Measurements from ENCODE around the gene IGF2BP2. TPM values are rescaled to one million over a fixed set of nuclear protein-coding genes. Genes with fewer than 3 reads are reported as not detected.
A peak's percentile ranks its signal among the peaks of the same experiment; 100 is the strongest.

Gene IGF2BP2
- total and polyA plus RNA-seq, 2 of the 13 experiments (the other 11 are each of a cell fraction or from before 2014, with no cell fraction given) = 6.5 to 46.0 TPM

DNA sequence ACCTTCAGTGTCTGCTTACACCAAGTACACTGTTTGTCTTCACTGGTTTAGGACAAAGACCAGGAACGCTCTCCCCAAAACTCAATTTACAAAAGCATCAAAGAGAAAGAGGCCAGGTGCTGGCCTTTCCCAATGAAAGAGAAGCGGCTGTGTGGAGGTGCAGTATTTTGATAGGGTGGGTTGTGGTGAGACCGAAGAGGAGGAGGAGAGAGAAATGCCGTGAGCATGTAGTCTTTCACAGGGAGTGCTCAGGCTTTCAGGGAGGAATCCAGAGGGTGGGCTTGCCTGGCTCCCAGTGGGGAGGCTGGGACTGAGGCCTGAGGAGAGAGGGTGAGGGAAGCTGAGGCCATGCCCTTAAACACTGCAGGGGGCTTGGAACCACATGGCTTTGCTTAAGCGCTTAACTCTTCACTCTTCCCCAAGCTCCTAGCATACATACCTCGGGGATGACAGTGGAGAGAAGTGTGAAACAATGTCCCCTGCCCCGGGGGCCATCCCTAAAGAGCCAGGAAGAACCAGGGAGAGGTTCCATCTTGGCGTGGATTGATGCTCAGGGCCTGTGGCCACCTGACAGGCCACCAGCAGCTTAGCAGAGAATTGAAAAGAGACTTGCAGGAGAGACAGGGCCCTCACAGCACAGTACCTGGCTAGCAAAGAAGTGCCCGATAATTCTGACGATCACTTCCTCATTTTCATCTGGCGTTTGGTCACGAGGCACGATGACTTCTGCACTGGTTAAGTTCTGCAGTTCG lies 178.3 kb downstream of the IGF2BP2 start:
- no peak for DNase-seq (ENCODE audit: low spot score)
- Histone ChIP-seq H3K4me2 (ENCODE audit: low read depth, low read length) (no peak overlapping the region), H3K36me3 (replicated peaks in 1 of 2; ENCODE audit: control insufficient read depth in 1 of 2, insufficient read depth in 2 of 2, low read length in 2 of 2) (peaks cover 29 to 54% of the 10 kb centered on the region in 2 experiments), H3K4me3 (replicated peaks in 1 of 3; ENCODE audit: insufficient read depth in 1 of 3, low read depth in 2 of 3, low read length in 3 of 3) (no peak overlapping the region), H3K27me3 (ENCODE audit: control insufficient read depth in 1 of 2, insufficient read depth in 2 of 2, low read length in 2 of 2) (no peaks in the 10 kb centered on the region), H2AFZ (ENCODE audit: low read length) (no peak overlapping the region), H3K9me3 (ENCODE audit: low read length) (no peaks in the 10 kb centered on the region), H3K4me1 (ENCODE audit: insufficient read depth, low read length) (no peaks in the 10 kb centered on the region), H3K27ac (ENCODE audit: extremely low read length, insufficient read depth, low read length) (no peak overlapping the region), H4K20me1 (ENCODE audit: insufficient read depth, low read length) (no peaks in the 10 kb centered on the region), H3K79me2 (ENCODE audit: insufficient read depth, low read length) (no peaks in the 10 kb centered on the region), H3K9ac (ENCODE audit: insufficient read depth, low read depth, low read length) (no peak overlapping the region)
- over 99% methylated on average over 14 of the region's 14 CpGs for WGBS (ENCODE audit: low lambda C conversion rate)
- CTCF ChIA-PET (ENCODE audit: low intra/inter-chr PET ratio, low total read pairs) = no interaction called here
- intact Hi-C loops (cut with micrococcal nuclease; ENCODE audit: unreplicated experiment) (no loop called here), in situ Hi-C loops (cut with HindIII; ENCODE audit: extremely low pct_ligation_motif_present, low pct_unique_long_range_greater_than_20kb) (no loop called here)
- no peak for TF ChIP-seq AKAP8 (CRISPR knock-in tag; IDR thresholded peaks at IDR 0.05)
- TF ChIP-seq ZNF564 (CRISPR knock-in tag; IDR thresholded peaks at IDR 0.05) = no peak
- no peak for TF ChIP-seq HMG20B (CRISPR knock-in tag; conservative IDR thresholded peaks at IDR 0.05)
- no peak for TF ChIP-seq CREB1 (IDR thresholded peaks at IDR 0.05)
- no peak for TF ChIP-seq CREB1 (CRISPR knock-in tag; IDR thresholded peaks at IDR 0.05)
- no peak for TF ChIP-seq ZNF550 (CRISPR knock-in tag; IDR thresholded peaks at IDR 0.05; ENCODE audit: borderline replicate concordance)
- TF ChIP-seq ZNF792 (CRISPR knock-in tag; IDR thresholded peaks at IDR 0.05) = no peak
- TF ChIP-seq ZNF256 (CRISPR knock-in tag; conservative IDR thresholded peaks at IDR 0.05) = no peak
- no peak for TF ChIP-seq BORCS8-MEF2B (CRISPR knock-in tag; IDR thresholded peaks at IDR 0.05)
- TF ChIP-seq HMGA1 (CRISPR knock-in tag; conservative IDR thresholded peaks at IDR 0.05) = no peak
- no peak for TF ChIP-seq ZNF543 (CRISPR knock-in tag; IDR thresholded peaks at IDR 0.05)
- no peak for TF ChIP-seq ZNF567 (CRISPR knock-in tag; IDR thresholded peaks at IDR 0.05; ENCODE audit: borderline replicate concordance)
- no peak for TF ChIP-seq TRIM24 (CRISPR knock-in tag; IDR thresholded peaks at IDR 0.05)
- TF ChIP-seq, protein P1, sequence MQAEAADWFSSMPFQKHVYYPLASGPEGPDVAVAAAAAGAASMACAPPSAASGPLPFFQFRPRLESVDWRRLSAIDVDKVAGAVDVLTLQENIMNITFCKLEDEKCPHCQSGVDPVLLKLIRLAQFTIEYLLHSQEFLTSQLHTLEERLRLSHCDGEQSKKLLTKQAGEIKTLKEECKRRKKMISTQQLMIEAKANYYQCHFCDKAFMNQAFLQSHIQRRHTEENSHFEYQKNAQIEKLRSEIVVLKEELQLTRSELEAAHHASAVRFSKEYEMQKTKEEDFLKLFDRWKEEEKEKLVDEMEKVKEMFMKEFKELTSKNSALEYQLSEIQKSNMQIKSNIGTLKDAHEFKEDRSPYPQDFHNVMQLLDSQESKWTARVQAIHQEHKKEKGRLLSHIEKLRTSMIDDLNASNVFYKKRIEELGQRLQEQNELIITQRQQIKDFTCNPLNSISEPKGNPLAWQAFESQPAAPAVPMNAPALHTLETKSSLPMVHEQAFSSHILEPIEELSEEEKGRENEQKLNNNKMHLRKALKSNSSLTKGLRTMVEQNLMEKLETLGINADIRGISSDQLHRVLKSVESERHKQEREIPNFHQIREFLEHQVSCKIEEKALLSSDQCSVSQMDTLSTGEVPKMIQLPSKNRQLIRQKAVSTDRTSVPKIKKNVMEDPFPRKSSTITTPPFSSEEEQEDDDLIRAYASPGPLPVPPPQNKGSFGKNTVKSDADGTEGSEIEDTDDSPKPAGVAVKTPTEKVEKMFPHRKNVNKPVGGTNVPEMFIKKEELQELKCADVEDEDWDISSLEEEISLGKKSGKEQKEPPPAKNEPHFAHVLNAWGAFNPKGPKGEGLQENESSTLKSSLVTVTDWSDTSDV (CRISPR knock-in tag; IDR thresholded peaks at IDR 0.05) = no peak
- TF ChIP-seq, protein P2, sequence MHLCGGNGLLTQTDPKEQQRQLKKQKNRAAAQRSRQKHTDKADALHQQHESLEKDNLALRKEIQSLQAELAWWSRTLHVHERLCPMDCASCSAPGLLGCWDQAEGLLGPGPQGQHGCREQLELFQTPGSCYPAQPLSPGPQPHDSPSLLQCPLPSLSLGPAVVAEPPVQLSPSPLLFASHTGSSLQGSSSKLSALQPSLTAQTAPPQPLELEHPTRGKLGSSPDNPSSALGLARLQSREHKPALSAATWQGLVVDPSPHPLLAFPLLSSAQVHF (CRISPR knock-in tag; IDR thresholded peaks at IDR 0.05) = no peak
- no peak for TF ChIP-seq SIN3A (IDR thresholded peaks at IDR 0.05; ENCODE audit: borderline replicate concordance, low read depth, low read length)
- TF ChIP-seq, protein P3, sequence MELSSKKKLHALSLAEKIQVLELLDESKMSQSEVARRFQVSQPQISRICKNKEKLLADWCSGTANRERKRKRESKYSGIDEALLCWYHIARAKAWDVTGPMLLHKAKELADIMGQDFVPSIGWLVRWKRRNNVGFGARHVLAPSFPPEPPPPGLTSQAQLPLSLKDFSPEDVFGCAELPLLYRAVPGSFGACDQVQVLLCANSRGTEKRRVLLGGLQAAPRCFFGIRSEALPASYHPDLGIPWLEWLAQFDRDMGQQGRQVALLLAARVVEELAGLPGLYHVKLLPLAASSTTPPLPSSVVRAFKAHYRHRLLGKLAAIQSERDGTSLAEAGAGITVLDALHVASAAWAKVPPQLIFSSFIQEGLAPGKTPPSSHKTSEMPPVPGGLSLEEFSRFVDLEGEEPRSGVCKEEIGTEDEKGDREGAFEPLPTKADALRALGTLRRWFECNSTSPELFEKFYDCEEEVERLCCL (CRISPR knock-in tag; IDR thresholded peaks at IDR 0.05; ENCODE audit: borderline replicate concordance) = no peak
- no peak for TF ChIP-seq FOXP1 (IDR thresholded peaks at IDR 0.05)
- TF ChIP-seq FOXP1 (CRISPR knock-in tag; IDR thresholded peaks at IDR 0.05) = no peak
- TF ChIP-seq HDAC2 (CRISPR knock-in tag; IDR thresholded peaks at IDR 0.05) = no peak
- TF ChIP-seq, protein P4, sequence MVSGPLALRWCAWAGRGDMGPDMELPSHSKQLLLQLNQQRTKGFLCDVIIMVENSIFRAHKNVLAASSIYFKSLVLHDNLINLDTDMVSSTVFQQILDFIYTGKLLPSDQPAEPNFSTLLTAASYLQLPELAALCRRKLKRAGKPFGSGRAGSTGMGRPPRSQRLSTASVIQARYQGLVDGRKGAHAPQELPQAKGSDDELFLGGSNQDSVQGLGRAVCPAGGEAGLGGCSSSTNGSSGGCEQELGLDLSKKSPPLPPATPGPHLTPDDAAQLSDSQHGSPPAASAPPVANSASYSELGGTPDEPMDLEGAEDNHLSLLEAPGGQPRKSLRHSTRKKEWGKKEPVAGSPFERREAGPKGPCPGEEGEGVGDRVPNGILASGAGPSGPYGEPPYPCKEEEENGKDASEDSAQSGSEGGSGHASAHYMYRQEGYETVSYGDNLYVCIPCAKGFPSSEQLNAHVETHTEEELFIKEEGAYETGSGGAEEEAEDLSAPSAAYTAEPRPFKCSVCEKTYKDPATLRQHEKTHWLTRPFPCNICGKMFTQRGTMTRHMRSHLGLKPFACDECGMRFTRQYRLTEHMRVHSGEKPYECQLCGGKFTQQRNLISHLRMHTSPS (CRISPR knock-in tag; IDR thresholded peaks at IDR 0.05; ENCODE audit: low read depth) = no peak
- POLR2A ChIA-PET = no interaction called here
- no peak for FAIRE-seq
- ATAC-seq = peak; percentile 6; the same call in 1 of the 3 replicates
- BruUV-seq (replicated peaks) = no TSS peak
